Dendritic cell treated with granulocyte-macrophage colony-stimulating factor and Interleukin-4, amounts not matched to agents 40 ng/mL and 50 ng/mL, for 4 days (primary cell): Measurements from ENCODE around the gene TMEM139.
A peak's percentile ranks its signal among the peaks of the same experiment; 100 is the strongest.

ENCODE experiments used
- H3K27ac Mint-ChIP-seq: one replicate; pipeline ENCODE4 v1.8.0; 2022; ENCODE audit warnings: mild to moderate bottlenecking, mixed read lengths
- H3K27me3 Mint-ChIP-seq: one replicate; pipeline ENCODE4 v1.8.0; 2022; ENCODE audit warnings: mild to moderate bottlenecking, mixed read lengths
- H3K36me3 Mint-ChIP-seq: one replicate; pipeline ENCODE4 v1.8.0; 2022; ENCODE audit warnings: low read depth, mixed read lengths
- H3K4me1 Mint-ChIP-seq: one replicate; pipeline ENCODE4 v1.8.0; 2022; ENCODE audit warnings: low read depth, mixed read lengths
- H3K4me3 Mint-ChIP-seq: one replicate; pipeline ENCODE4 v1.8.0; 2022; ENCODE audit warnings: mild to moderate bottlenecking, moderate library complexity, mixed read lengths
- H3K9me3 Mint-ChIP-seq: one replicate; pipeline ENCODE4 v1.8.0; 2022; ENCODE audit warnings: mixed read lengths
- intact Hi-C: fragments of 100-400 bp; cut with micrococcal nuclease; formaldehyde crosslinking; loops from one replicate; pipeline ENCODE4 v1.15.0; 2022

TMEM139 gene

GRCh38 chr7:143305423-143306070 is 20.8 kb downstream of the TMEM139 start:
- Mint-ChIP-seq H3K27ac (peak overlapping the region; percentile 49), H3K36me3 (peaks cover 78% of the 10 kb centered on the region), H3K4me3 (no peak overlapping the region), H3K4me1 (peaks cover 82% of the 10 kb centered on the region), H3K9me3 (no peaks in the 10 kb centered on the region), H3K27me3 (no peaks in the 10 kb centered on the region)
- intact Hi-C loops = loop anchor here (1.0 to 10.0 kb wide), 3 partner anchors 9 to 301 kb away; no protein-coding TSS in a partner anchor

DNA sequence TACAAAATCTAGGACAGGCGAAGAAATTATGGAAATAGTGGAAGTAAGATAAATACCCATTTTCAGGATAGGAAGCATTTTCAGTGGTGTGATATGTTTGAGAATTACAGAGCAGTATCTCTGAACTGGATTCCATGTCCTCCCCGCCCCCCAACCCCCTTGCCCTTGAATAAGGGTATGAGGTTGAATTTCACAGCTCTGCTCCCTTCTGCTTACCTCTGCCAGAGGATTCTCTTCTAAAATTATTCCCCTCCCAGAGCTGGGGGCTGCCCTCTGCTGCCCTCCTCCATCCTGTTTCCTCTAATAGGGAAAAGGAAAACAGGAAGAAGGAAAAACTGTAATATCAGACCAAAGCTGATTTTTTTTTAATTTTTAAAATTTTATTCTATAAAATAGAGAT is 23.9 kb downstream of the TMEM139 start:
- Mint-ChIP-seq H3K9me3 (no peaks in the 10 kb centered on the region), H3K4me3 (no peak overlapping the region), H3K4me1 (peaks cover 82% of the 10 kb centered on the region), H3K27me3 (no peaks in the 10 kb centered on the region), H3K27ac (peak overlapping the region; percentile 86), H3K36me3 (peaks cover 49% of the 10 kb centered on the region)
- intact Hi-C loops = loop anchor here (10.0 kb wide), 1 partner anchor 304 kb away; no protein-coding TSS in a partner anchor

DNA sequence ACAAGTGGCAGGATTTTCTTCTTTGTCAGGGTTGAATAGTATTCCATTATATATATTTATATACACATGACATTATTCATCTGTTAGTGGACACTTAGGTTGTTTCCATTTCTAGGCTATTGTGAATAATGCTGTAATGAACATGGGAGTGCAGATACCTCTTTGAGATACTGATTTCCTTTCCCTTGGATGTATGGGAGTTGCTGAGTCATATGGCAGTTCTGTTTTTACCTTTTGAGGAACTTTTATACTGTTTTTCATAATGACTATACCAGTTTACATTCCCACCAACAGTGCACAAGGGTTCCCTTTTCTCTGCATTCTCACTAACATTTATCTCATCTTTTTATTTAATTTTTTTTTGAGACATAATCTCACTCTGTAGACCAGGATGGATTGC is 29.4 kb downstream of the TMEM139 start:
- no peaks in the 10 kb centered on the region for H3K27me3 Mint-ChIP-seq
- H3K27ac Mint-ChIP-seq = peak overlapping the region; percentile 70
- intact Hi-C loops = loop anchor here (1.0 to 10.0 kb wide), 3 partner anchors 9 to 171 kb away; no protein-coding TSS in a partner anchor
- no peak overlapping the region for H3K4me3 Mint-ChIP-seq
- H3K36me3 Mint-ChIP-seq = no peaks in the 10 kb centered on the region
- no peaks in the 10 kb centered on the region for H3K9me3 Mint-ChIP-seq
- H3K4me1 Mint-ChIP-seq = peaks cover 89% of the 10 kb centered on the region

GRCh38 chr7:143315776-143316175 is 31.0 kb downstream of the TMEM139 start, which contains the start of gene CLCN1:
Gene CLCN1 (plus strand): TSS chr7:143316111. CDS start chr7:143316213, 102 bp downstream.
- Mint-ChIP-seq H3K36me3 (no peaks in the 10 kb centered on the region), H3K27me3 (no peaks in the 10 kb centered on the region), H3K27ac (peak within 1 kb of the TSS; percentile 70), H3K4me3 (no peak within 1 kb of the TSS), H3K9me3 (no peaks in the 10 kb centered on the region), H3K4me1 (peaks cover 80% of the 10 kb centered on the region)
- intact Hi-C loops = loop anchor here (10.0 kb wide), 1 partner anchor 169 kb away; no protein-coding TSS in a partner anchor

GRCh38 chr7:143316492-143316891 is 31.7 kb downstream of the TMEM139 start:
- no peaks in the 10 kb centered on the region for H3K9me3 Mint-ChIP-seq
- H3K36me3 Mint-ChIP-seq = no peaks in the 10 kb centered on the region
- H3K4me3 Mint-ChIP-seq = no peak overlapping the region
- peaks cover 77% of the 10 kb centered on the region for H3K4me1 Mint-ChIP-seq
- H3K27ac Mint-ChIP-seq = peak overlapping the region; percentile 70
- H3K27me3 Mint-ChIP-seq = no peaks in the 10 kb centered on the region
- intact Hi-C loops = loop anchor here (10.0 kb wide), 1 partner anchor 168 kb away; no protein-coding TSS in a partner anchor

DNA sequence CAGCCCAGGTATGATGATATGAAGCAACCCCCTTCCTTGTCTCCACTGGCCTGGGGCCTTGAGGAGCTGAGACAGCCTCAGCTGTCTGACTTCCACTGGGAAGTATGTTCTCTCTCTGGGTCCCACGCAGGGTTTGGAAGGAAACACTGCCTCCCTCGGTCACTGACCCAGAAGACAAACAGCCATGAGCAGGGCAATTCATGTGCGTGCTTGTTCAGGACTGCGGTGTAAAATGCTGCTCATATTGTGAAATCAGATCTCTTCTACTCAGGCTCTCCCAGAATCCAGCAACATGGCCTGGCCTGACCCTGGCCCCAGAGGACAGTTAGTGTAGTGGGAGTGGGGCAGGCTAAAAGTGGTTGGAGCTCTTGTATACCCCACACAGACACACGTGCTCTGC is 33.9 kb downstream of the TMEM139 start:
- Mint-ChIP-seq H3K27ac (peak overlapping the region; percentile 24), H3K36me3 (no peaks in the 10 kb centered on the region), H3K9me3 (no peaks in the 10 kb centered on the region), H3K4me3 (no peak overlapping the region), H3K27me3 (no peaks in the 10 kb centered on the region), H3K4me1 (peaks cover 86% of the 10 kb centered on the region)
- intact Hi-C loops = loop anchor here (10.0 kb wide), 1 partner anchor 166 kb away; no protein-coding TSS in a partner anchor

- peak overlapping the region; percentile 9 for H3K27ac Mint-ChIP-seq
- H3K4me1 Mint-ChIP-seq = peaks cover 88% of the 10 kb centered on the region
- H3K27me3 Mint-ChIP-seq = no peaks in the 10 kb centered on the region
- intact Hi-C loops = loop anchor here (5.0 kb wide), 1 partner anchor 97 kb away; no protein-coding TSS in a partner anchor
- no peaks in the 10 kb centered on the region for H3K36me3 Mint-ChIP-seq
- H3K9me3 Mint-ChIP-seq = no peaks in the 10 kb centered on the region
- H3K4me3 Mint-ChIP-seq = no peak overlapping the region
Measured at GRCh38 chr7:143320620-143321019, 35.9 kb downstream of the TMEM139 start.

GRCh38 chr7:143321242-143321641 is 36.5 kb downstream of the TMEM139 start:
- H3K4me1 Mint-ChIP-seq = peaks cover 88% of the 10 kb centered on the region

DNA sequence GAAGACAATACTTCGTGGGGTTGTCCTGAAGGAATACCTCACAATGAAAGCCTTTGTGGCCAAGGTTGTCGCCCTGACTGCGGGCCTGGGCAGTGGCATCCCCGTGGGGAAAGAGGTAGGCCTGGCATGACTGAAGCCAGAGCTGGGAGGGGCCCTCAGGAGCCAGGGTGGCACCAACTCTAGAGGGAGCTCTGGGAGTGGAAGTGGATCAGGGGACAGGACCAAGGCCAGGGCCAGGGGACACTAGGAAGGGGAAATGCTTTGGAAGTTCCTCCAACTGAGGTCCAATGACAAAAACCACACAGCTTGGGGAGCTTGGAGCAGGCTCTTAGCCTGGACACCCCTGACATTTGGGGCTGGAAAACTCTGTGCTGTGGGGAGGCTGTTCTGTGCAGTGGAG is 37.0 kb downstream of the TMEM139 start:
- Mint-ChIP-seq H3K4me1 (peaks cover 88% of the 10 kb centered on the region), H3K4me3 (no peak overlapping the region), H3K9me3 (no peaks in the 10 kb centered on the region), H3K27ac (peak overlapping the region; percentile 66), H3K36me3 (no peaks in the 10 kb centered on the region), H3K27me3 (no peaks in the 10 kb centered on the region)
- intact Hi-C loops = loop anchor here (5.0 kb wide), 1 partner anchor 96 kb away; no protein-coding TSS in a partner anchor

More at GRCh38 chr7:143321242-143321641, 36.5 kb downstream of the TMEM139 start:
- Mint-ChIP-seq H3K4me3 (no peak overlapping the region), H3K36me3 (no peaks in the 10 kb centered on the region), H3K27ac (peak overlapping the region; percentile 66), H3K27me3 (no peaks in the 10 kb centered on the region), H3K9me3 (no peaks in the 10 kb centered on the region)
- intact Hi-C loops = loop anchor here (5.0 kb wide), 1 partner anchor 96 kb away; no protein-coding TSS in a partner anchor

GRCh38 chr7:143322760-143323633 is 38.2 kb downstream of the TMEM139 start:
- Mint-ChIP-seq H3K4me3 (no peak overlapping the region), H3K27ac (peak overlapping the region; percentile 17), H3K27me3 (no peaks in the 10 kb centered on the region), H3K9me3 (no peaks in the 10 kb centered on the region), H3K4me1 (peaks cover 85% of the 10 kb centered on the region), H3K36me3 (no peaks in the 10 kb centered on the region)
- intact Hi-C loops = loop anchor here (5.0 kb wide), 1 partner anchor 94 kb away; no protein-coding TSS in a partner anchor

- H3K27me3 Mint-ChIP-seq = no peaks in the 10 kb centered on the region
- H3K27ac Mint-ChIP-seq = peak overlapping the region; percentile 17
- intact Hi-C loops = loop anchor here (5.0 kb wide), 1 partner anchor 94 kb away; no protein-coding TSS in a partner anchor
Measured at GRCh38 chr7:143323653-143324052, 38.9 kb downstream of the TMEM139 start.

DNA sequence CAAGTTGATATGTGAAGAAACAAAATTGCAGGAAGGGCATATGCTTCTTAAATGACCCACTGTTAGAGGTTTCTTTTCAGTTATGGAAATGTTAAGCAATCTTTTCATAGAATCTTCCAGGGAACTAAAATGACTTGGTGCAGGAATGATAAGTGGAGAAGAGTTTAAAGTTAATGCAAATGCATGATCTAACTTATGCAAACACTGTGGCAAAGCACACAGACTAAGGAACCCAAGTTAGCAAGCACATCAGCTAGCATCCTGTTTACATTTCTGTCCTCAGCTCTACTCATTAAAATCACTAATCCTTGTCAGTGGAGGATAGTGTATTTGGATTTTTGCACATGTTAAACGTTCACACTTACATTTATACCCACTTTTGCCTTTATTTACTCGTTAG is 40.5 kb downstream of the TMEM139 start:
- Mint-ChIP-seq H3K4me1 (peaks cover 81% of the 10 kb centered on the region), H3K27ac (no peak overlapping the region), H3K27me3 (no peaks in the 10 kb centered on the region), H3K9me3 (no peaks in the 10 kb centered on the region), H3K36me3 (no peaks in the 10 kb centered on the region), H3K4me3 (no peak overlapping the region)
- intact Hi-C loops = no loop called here

More at GRCh38 chr7:143323653-143324052, 38.9 kb downstream of the TMEM139 start:
- Mint-ChIP-seq H3K36me3 (no peaks in the 10 kb centered on the region), H3K9me3 (no peaks in the 10 kb centered on the region), H3K4me1 (peaks cover 85% of the 10 kb centered on the region), H3K4me3 (no peak overlapping the region)

DNA sequence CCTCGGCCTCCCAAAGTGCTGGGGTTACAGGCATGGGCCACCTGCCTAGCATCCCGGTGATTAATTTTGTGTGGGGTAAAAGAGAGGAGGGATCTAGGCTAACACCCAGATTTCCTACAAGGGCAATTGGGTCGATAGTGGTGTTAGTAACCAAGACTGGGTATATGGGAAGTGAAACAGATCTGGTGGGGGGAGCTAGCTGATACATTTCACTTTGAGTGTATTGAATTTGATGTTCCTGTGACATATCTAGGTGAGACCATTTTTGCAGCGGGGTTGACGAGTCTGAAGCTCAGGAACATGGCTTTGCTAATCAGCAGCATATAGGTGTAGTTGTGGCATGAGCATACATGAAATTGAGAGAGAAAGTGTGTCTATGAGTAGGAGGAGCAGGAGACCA is 43.1 kb downstream of the TMEM139 start:
- Mint-ChIP-seq H3K27me3 (no peaks in the 10 kb centered on the region), H3K36me3 (no peaks in the 10 kb centered on the region), H3K9me3 (no peaks in the 10 kb centered on the region), H3K4me3 (no peak overlapping the region), H3K27ac (peak overlapping the region; percentile 9), H3K4me1 (peaks cover 87% of the 10 kb centered on the region)
- intact Hi-C loops = no loop called here
